ENCODE measurements around the gene VKORC1L1.
"Not testable (repeated sequence)": the region's sequence is repeated elsewhere in the genome, so short reads cannot be mapped to it uniquely, and the experiment has no call there.

GRCh38 chr7:65867681-65868080 lies 5.2 kb upstream of the VKORC1L1 start:
- not testable (repeated sequence) for TF ChIP-seq CTCF, EZH2phosphoT487 (IDR thresholded peaks at IDR 0.05; ENCODE audit: low read length)

All from MM.1S (cell line).